ENCODE data around the gene ST3GAL6. TPM values are rescaled to one million over a fixed set of nuclear protein-coding genes. Genes with fewer than 3 reads are reported as not detected.

Gene ST3GAL6
- 10 to 100 TPM; 17.8 to 69.6 (median 31.5) TPM for total RNA-seq
- long read RNA-seq, partial matches to known transcripts = 0 of 6 reads
- long read RNA-seq, other reads (novel, unspliced or antisense) = 2 of 6 reads

GRCh38 chr3:98763076-98763475 is at the start of gene ST3GAL6:
Gene ST3GAL6 (plus strand): TSS chr3:98763340. CDS start chr3:98768441, 5,101 bp downstream.
- Histone ChIP-seq H3K9me3 (no peaks in the 10 kb centered on the region), H3K4me3 (peak within 1 kb of the TSS; percentile 3 to 18 (median 5)), H3K27me3 (no peaks in the 10 kb centered on the region), H3K27ac (peak within 1 kb of the TSS in 2 of 3 donors; percentile 10 to 17), H3K36me3 (no peaks in the 10 kb centered on the region), H3K4me1 (peaks cover 0 to 52% (median 23%) of the 10 kb centered on the region in 4 donors)
- WGBS (ENCODE audit: insufficient coverage, low coverage, low lambda C conversion rate, missing lambda C conversion rate) = 17% methylated on average over 1 of the region's 1 CpG
- intact Hi-C loops (cut with DNase I) = no loop called here
- TF ChIP-seq CTCF (IDR thresholded peaks at IDR 0.05) (no peak), POLR2A (IDR thresholded peaks at IDR 0.05) (peak; percentile 38)
- peak; percentile 48 to 69 (median 56) for DNase-seq
- ATAC-seq = peak; percentile 81 to 84 (median 83)

GRCh38 chr3:98713984-98714383 is 49.2 kb upstream of the ST3GAL6 start:
- WGBS (ENCODE audit: insufficient coverage, low coverage, low lambda C conversion rate, missing lambda C conversion rate) = 52% methylated on average over 2 of the region's 3 CpGs
- DNase-seq (no peak), ATAC-seq (no peak)
- Histone ChIP-seq H3K27me3 (no peaks in the 10 kb centered on the region), H3K36me3 (no peaks in the 10 kb centered on the region), H3K9me3 (no peaks in the 10 kb centered on the region), H3K4me3 (no peak overlapping the region), H3K27ac (no peak overlapping the region), H3K4me1 (no peaks in the 10 kb centered on the region)
- TF ChIP-seq POLR2A (IDR thresholded peaks at IDR 0.05) (no peak), CTCF (IDR thresholded peaks at IDR 0.05) (no peak)
- intact Hi-C loops (cut with DNase I) = no loop called here

- DNase-seq (no peak), ATAC-seq (no peak)
- TF ChIP-seq POLR2A (IDR thresholded peaks at IDR 0.05) (no peak), CTCF (IDR thresholded peaks at IDR 0.05) (no peak)
- 71% methylated on average over 2 of the region's 2 CpGs for WGBS (ENCODE audit: insufficient coverage, low coverage, low lambda C conversion rate, missing lambda C conversion rate)
- intact Hi-C loops (cut with DNase I) = no loop called here
- no peaks in the 10 kb centered on the region for H3K27me3 ChIP-seq
- no peaks in the 10 kb centered on the region for H3K36me3 ChIP-seq
- no peak overlapping the region for H3K4me3 ChIP-seq
- no peak overlapping the region for H3K27ac ChIP-seq
- no peaks in the 10 kb centered on the region for H3K9me3 ChIP-seq
- no peaks in the 10 kb centered on the region for H3K4me1 ChIP-seq
Observed at GRCh38 chr3:98717584-98717983, 45.6 kb upstream of the ST3GAL6 start.

GRCh38 chr3:98718730-98719129 is 44.4 kb upstream of the ST3GAL6 start:
- Histone ChIP-seq H3K4me1 (no peaks in the 10 kb centered on the region), H3K4me3 (no peak overlapping the region), H3K27me3 (no peaks in the 10 kb centered on the region), H3K9me3 (no peaks in the 10 kb centered on the region), H3K27ac (no peak overlapping the region), H3K36me3 (no peaks in the 10 kb centered on the region)
- no peak for ATAC-seq
- intact Hi-C loops (cut with DNase I) = no loop called here
- TF ChIP-seq POLR2A (IDR thresholded peaks at IDR 0.05) (no peak), CTCF (IDR thresholded peaks at IDR 0.05) (no peak)
- WGBS (ENCODE audit: insufficient coverage, low coverage, low lambda C conversion rate, missing lambda C conversion rate) = 83% methylated on average over 1 of the region's 1 CpG
- no peak for DNase-seq

- Histone ChIP-seq H3K4me3 (no peak overlapping the region), H3K27ac (no peak overlapping the region), H3K4me1 (no peaks in the 10 kb centered on the region), H3K27me3 (no peaks in the 10 kb centered on the region), H3K9me3 (no peaks in the 10 kb centered on the region), H3K36me3 (no peaks in the 10 kb centered on the region)
- TF ChIP-seq CTCF (IDR thresholded peaks at IDR 0.05) (no peak), POLR2A (IDR thresholded peaks at IDR 0.05) (no peak)
- intact Hi-C loops (cut with DNase I) = no loop called here
- ATAC-seq = no peak
- DNase-seq = no peak
- WGBS (ENCODE audit: insufficient coverage, low coverage, low lambda C conversion rate, missing lambda C conversion rate) = 83% methylated on average over 1 of the region's 1 CpG
Observed at GRCh38 chr3:98721776-98722175, 41.4 kb upstream of the ST3GAL6 start.
